Retinal pigment epithelial cell (primary cell): ENCODE data around the gene TRPM3.
A peak's percentile ranks its signal among the peaks of the same experiment; 100 is the strongest.

Source experiments
- DNase-seq: peaks from one replicate; pipeline ENCODE4 v3.0.0-alpha.2; 2010; ENCODE audit warnings: low read depth
- H3K4me3 ChIP-seq: 2 replicates; pipeline ENCODE4 v1.5.1; 2011; ENCODE audit warnings: mild to moderate bottlenecking, low read length, control low read depth, moderate library complexity
- CTCF ChIP-seq: conservative IDR thresholded peaks from 2 replicates; pipeline ENCODE4 v1.5.1; 2011; ENCODE audit warnings: low read depth, low read length, control low read depth, inconsistent platforms

The TRPM3 gene

GRCh38 chr9:70901013-70901412 lies 220.4 kb downstream of the TRPM3 start:
- no peak for DNase-seq
- H3K4me3 ChIP-seq: no peak overlapping the region
- no peak for TF ChIP-seq CTCF

GRCh38 chr9:70893580-70894122 lies 227.8 kb downstream of the TRPM3 start:
- DNase-seq: peak; percentile 76
- TF ChIP-seq CTCF: no peak
- H3K4me3 ChIP-seq: no peak overlapping the region

- DNase-seq: no peak
- TF ChIP-seq CTCF: no peak
- H3K4me3 ChIP-seq: no peak overlapping the region
Measured at GRCh38 chr9:70888471-70888870, 232.9 kb downstream of the TRPM3 start.

GRCh38 chr9:70887826-70888225 lies 233.6 kb downstream of the TRPM3 start:
- TF ChIP-seq CTCF: no peak
- DNase-seq: no peak
- no peak overlapping the region for H3K4me3 ChIP-seq

- H3K4me3 ChIP-seq: no peak overlapping the region
- DNase-seq: no peak
- no peak for TF ChIP-seq CTCF
Measured at GRCh38 chr9:70883963-70884793, 237.2 kb downstream of the TRPM3 start.

GRCh38 chr9:70883056-70883455 lies 238.4 kb downstream of the TRPM3 start:
- H3K4me3 ChIP-seq: no peak overlapping the region
- TF ChIP-seq CTCF: no peak
- DNase-seq: peak; percentile 91

- DNase-seq: peak; percentile 99
- no peak for TF ChIP-seq CTCF
Measured at GRCh38 chr9:70881333-70881732, 240.1 kb downstream of the TRPM3 start.

More at GRCh38 chr9:70881333-70881732, 240.1 kb downstream of the TRPM3 start:
- no peak overlapping the region for H3K4me3 ChIP-seq
